ENCODE data around the gene CRK. TPM values are rescaled to one million over a fixed set of nuclear protein-coding genes. Genes with fewer than 3 reads are reported as not detected.
A peak's percentile ranks its signal among the peaks of the same experiment; 100 is the strongest.

The CRK gene
- total RNA-seq, 3 donors from 2014 or later = 73.9 to 85.3 (median 74.0) TPM

DNA sequence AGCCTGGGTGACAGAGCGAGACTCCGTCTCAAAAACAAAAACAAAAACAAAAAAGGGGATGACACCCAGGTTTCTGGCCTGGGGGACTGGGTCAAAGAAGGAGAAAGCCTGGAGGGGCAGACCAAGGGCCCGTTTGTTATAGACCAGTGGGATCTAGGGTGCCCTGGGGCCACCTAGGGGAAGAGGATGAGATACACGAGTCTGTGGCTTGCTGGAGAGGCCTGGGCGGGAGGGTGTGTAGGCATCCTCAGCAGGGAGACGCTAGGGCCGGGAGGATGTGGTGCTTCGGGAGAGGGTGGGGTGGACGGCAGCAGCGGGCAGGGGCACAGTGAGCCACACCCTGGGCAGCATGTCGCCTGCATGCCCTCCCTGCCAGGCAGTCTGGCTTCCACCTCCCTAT, 17.1 kb upstream of the CRK start:
- no peak for DNase-seq
- no peak overlapping the region for H3K4me3 ChIP-seq
- H3K9me3 ChIP-seq = no peaks in the 10 kb centered on the region
- peaks cover 9% of the 10 kb centered on the region for H3K36me3 ChIP-seq (ENCODE audit: low read depth)
- no peaks in the 10 kb centered on the region for H3K4me1 ChIP-seq (ENCODE audit: low read depth)
- TF ChIP-seq, protein P1, sequence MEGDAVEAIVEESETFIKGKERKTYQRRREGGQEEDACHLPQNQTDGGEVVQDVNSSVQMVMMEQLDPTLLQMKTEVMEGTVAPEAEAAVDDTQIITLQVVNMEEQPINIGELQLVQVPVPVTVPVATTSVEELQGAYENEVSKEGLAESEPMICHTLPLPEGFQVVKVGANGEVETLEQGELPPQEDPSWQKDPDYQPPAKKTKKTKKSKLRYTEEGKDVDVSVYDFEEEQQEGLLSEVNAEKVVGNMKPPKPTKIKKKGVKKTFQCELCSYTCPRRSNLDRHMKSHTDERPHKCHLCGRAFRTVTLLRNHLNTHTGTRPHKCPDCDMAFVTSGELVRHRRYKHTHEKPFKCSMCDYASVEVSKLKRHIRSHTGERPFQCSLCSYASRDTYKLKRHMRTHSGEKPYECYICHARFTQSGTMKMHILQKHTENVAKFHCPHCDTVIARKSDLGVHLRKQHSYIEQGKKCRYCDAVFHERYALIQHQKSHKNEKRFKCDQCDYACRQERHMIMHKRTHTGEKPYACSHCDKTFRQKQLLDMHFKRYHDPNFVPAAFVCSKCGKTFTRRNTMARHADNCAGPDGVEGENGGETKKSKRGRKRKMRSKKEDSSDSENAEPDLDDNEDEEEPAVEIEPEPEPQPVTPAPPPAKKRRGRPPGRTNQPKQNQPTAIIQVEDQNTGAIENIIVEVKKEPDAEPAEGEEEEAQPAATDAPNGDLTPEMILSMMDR (IDR thresholded peaks at IDR 0.05) = no peak
- intact Hi-C loops (cut with DNase I, micrococcal nuclease) = no loop called here
- ATAC-seq = peak; percentile 11

DNA sequence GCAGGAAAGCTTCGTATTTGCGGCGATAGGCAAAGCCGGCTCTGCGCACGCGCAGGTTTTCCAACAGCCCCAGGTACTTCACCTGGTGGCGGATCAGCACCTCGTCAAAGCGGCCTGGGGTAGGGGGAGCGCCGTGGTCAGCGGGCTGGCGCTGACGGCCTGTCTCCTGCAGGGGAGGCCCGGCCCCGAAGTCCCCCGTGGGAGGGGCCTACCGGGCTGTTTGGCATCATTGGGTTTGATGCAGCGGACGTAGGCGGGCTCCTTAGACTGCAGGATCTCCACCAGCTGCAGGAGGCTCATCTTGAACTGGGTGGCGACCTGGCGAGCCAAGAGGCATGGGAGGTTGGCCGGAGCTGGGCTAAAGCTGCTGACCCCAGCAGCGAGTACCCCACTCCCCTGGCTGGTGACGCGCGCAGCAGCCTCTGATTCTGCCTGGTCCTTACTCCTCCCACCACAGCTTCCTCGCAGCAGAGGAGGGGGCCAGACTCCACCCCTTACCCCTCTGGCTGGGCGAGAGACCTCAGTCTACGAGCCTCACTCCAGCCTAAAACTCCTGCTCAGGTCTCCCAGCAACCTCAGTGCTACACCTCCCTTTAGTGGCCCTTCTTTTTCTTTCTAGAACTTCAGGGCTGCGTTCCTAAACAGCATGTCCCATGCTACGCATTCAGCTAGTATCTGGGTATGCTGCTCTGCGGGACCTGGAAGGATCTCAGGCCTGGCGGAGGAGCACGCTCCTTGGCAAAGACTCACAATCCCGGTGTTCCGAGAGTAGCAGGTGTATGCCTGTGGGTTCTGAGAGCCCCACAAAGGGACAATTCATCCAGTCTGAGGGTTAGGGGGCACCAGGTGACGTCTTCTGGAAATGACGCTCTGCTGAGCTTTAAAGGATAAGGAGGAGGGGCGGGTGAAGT, 16.1 kb upstream of the CRK start:
- TF ChIP-seq, protein P1 (IDR thresholded peaks at IDR 0.05) = no peak
- no peak overlapping the region for H3K4me3 ChIP-seq
- intact Hi-C loops (cut with DNase I, micrococcal nuclease) = no loop called here
- ATAC-seq = no peak
- no peaks in the 10 kb centered on the region for H3K9me3 ChIP-seq
- peaks cover 9% of the 10 kb centered on the region for H3K36me3 ChIP-seq (ENCODE audit: low read depth)
- DNase-seq = no peak
- H3K4me1 ChIP-seq (ENCODE audit: low read depth) = no peaks in the 10 kb centered on the region

DNA sequence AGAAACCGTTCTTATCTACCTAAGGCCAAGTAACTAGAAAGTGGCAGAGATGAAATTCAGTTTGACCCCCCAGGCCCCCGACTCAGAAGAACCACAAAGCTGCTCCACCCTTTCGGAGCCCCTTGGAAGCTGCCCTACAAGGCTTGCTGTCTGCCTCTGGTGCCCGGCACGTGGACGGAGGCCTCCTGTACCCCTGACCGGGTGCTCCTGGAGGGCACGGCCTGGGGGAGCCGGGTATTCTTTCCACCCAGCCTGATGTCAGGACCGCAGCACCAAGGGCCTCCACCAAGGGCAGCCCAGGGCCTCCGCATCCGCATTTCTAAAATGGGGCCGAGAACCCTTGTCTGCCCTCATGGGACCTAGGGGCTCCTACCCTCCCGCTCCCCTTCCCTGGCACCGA, 15.5 kb upstream of the CRK start:
- DNase-seq (no peak), ATAC-seq (no peak)
- intact Hi-C loops (cut with DNase I, micrococcal nuclease) = no loop called here
- peaks cover 13% of the 10 kb centered on the region for H3K36me3 ChIP-seq (ENCODE audit: low read depth)
- TF ChIP-seq, protein P1 (IDR thresholded peaks at IDR 0.05) = no peak
- no peak overlapping the region for H3K4me3 ChIP-seq
- H3K9me3 ChIP-seq = no peaks in the 10 kb centered on the region
- no peaks in the 10 kb centered on the region for H3K4me1 ChIP-seq (ENCODE audit: low read depth)

DNA sequence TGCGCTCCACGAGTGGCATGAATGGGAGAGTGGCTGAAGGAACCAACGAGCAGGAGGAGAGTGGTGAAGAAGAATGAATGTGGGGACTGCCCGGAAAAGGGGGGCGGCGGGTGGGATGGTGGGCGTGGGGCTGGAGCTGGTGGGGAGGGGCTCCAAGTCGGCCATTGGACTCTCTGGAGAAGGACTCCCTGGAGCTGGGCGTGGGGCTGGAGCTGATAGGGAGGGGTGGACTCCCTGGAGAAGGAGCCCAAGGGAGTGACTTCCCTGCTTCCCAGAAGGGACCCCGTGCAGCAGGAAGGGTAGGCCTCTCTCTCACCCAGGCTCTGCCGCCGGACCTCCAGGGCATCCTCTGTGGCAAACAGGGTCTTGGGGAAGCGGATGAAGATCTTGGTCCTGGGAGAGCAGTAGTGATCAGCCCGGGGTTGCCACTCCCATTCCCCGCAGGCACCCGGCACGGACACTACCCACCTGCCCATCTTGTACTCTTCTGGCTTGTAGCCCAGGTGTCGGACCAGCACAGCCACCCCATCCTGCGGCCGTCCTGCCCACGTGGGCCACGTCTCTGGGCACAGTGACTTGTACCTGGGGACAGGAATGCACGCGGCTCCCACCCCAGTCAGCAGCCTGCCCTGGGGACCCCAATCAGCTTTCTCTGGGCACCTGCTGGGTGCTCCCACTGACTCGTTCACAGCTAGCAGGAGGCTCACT, 14.9 kb upstream of the CRK start:
- TF ChIP-seq, protein P1 (IDR thresholded peaks at IDR 0.05) = no peak
- intact Hi-C loops (cut with DNase I, micrococcal nuclease) = no loop called here

GRCh38 chr17:1470071-1470754, 14.2 kb upstream of the CRK start:
- peaks cover 16% of the 10 kb centered on the region for H3K36me3 ChIP-seq (ENCODE audit: low read depth)
- intact Hi-C loops (cut with DNase I, micrococcal nuclease) = no loop called here
- TF ChIP-seq, protein P1 (IDR thresholded peaks at IDR 0.05) = no peak
- H3K9me3 ChIP-seq = no peaks in the 10 kb centered on the region
- H3K4me3 ChIP-seq = no peak overlapping the region
- DNase-seq = no peak
- no peaks in the 10 kb centered on the region for H3K4me1 ChIP-seq (ENCODE audit: low read depth)
- no peak for ATAC-seq

More for the DNA sequence above, 14.9 kb upstream of the CRK start:
- no peak for ATAC-seq
- H3K36me3 ChIP-seq (ENCODE audit: low read depth) = peaks cover 13% of the 10 kb centered on the region
- DNase-seq = no peak
- no peak overlapping the region for H3K4me3 ChIP-seq
- H3K4me1 ChIP-seq (ENCODE audit: low read depth) = no peaks in the 10 kb centered on the region
- no peaks in the 10 kb centered on the region for H3K9me3 ChIP-seq

Measured in mucosa of descending colon (tissue), 3 donors.